Measurements from ENCODE around the gene KRT15. TPM values are rescaled to one million over a fixed set of nuclear protein-coding genes. Genes with fewer than 3 reads are reported as not detected.

The KRT15 gene
- total and polyA plus RNA-seq, 9 of the 15 experiments (the other 6 are each of a cell fraction or from before 2014, with no cell fraction given): 0.28 to 4.4 (median 0.56) TPM

DNA sequence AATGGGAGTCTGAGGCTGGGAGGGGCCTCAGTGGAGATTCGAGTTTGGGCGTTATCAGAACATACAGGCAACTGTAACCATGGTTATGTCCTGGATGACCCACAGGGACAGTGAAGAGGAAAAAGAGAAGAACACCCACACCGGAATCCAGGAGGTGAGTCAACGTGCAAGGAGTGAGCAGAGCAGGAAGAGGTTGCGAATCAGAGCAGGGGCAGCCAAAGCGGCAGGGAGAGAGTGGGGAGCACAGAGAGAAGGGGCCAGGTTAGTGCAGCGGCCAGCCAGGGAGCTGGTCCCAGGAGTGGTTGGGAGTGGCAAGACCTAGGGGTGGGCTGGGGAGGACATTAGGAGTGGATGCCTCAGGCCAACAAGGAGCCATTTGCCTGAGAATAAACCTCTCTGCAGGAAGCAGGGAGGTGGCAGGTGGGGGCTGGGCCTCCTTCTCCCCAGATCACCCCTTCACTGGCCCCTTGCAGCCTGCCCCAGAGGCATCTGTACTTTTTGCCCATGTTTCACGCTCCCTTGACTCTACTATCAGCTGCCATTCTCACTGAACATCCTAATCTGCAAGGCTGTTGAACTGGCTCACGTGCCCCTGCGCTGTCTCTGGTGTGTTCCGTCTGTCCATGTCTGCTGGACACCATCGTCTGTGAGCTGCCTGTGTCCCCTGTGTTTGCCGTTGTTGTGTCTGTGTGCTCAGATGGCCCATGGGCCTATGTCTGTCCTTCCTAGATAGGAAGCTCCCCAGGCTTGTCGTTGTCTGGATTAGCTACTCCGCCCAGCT lies 18.4 kb downstream of the KRT15 start (continued):
- TF ChIP-seq NR2C2 (CRISPR knock-in tag; IDR thresholded peaks at IDR 0.05) (no peak), NR2C2 (tag; IDR thresholded peaks at IDR 0.05) (peak; percentile 48), BCL6 (CRISPR knock-in tag; IDR thresholded peaks at IDR 0.05) (no peak), L3MBTL2 (IDR thresholded peaks at IDR 0.05) (0 out of 2 replicates have a peak, but pooled peaks have one; percentile 10), JUN (IDR thresholded peaks at IDR 0.05; ENCODE audit: borderline replicate concordance, low read depth, low read length) (peak; percentile 39; the same call in 1 of the 2 replicates), JUN (CRISPR knock-in tag; IDR thresholded peaks at IDR 0.05; ENCODE audit: borderline replicate concordance) (no peak), ZNF584 (CRISPR knock-in tag; IDR thresholded peaks at IDR 0.05; ENCODE audit: low read depth) (no peak), CEBPZ (IDR thresholded peaks at IDR 0.05; ENCODE audit: borderline replicate concordance, low read depth, low read length) (no peak), ESRRA (IDR thresholded peaks at IDR 0.05; ENCODE audit: borderline replicate concordance, low read depth) (peak; percentile 92), RCOR1 (IDR thresholded peaks at IDR 0.05; ENCODE audit: borderline replicate concordance in 1 of 2, low read depth in 2 of 2, low read length in 2 of 2) (peak in 1 of 2 experiments; percentile 81; a peak in 3 of 4 replicates), NFRKB (IDR thresholded peaks at IDR 0.05; ENCODE audit: low read depth) (peak; percentile 52; the same call in 1 of the 2 replicates), MCM2 (IDR thresholded peaks at IDR 0.05; ENCODE audit: low read depth) (no peak), ZBTB7A (IDR thresholded peaks at IDR 0.05; ENCODE audit: borderline replicate concordance, control insufficient read depth, low read depth, low read length) (peak; percentile 15; the same call in 1 of the 2 replicates), PCBP1 (IDR thresholded peaks at IDR 0.05; ENCODE audit: low read depth, low read length, poor library complexity, severe bottlenecking) (no peak), KLF1 (tag; IDR thresholded peaks at IDR 0.05) (no peak), EP300 (IDR thresholded peaks at IDR 0.05; ENCODE audit: low read length) (peak; percentile 73), HNRNPUL1 (IDR thresholded peaks at IDR 0.05; ENCODE audit: low read length) (no peak), NCOR1 (IDR thresholded peaks at IDR 0.05) (peak; percentile 86), NFIC (IDR thresholded peaks at IDR 0.05) (peak; percentile 15), PKNOX1 (IDR thresholded peaks at IDR 0.05) (peak; percentile 63), TFAM (CRISPR knock-in tag; conservative IDR thresholded peaks at IDR 0.05) (no peak), PTTG1 (tag; IDR thresholded peaks at IDR 0.05; ENCODE audit: low read depth) (no peak), EGR1 (conservative IDR thresholded peaks at IDR 0.05) (peak; percentile 76), NCOA1 (IDR thresholded peaks at IDR 0.05; ENCODE audit: low read depth) (peak; percentile 56), POLR2AphosphoS2 (IDR thresholded peaks at IDR 0.05; ENCODE audit: low read length) (no peak)
